SK-N-MC (cell line): Measurements from ENCODE around the gene ASB3.
A peak's percentile ranks its signal among the peaks of the same experiment; 100 is the strongest.

Source experiments
- EZH2 ChIP-seq: fragments of 200-600 bp; sonication (generic); IDR thresholded peaks from one replicate; pipeline ENCODE4 v1.6.1; 2017; ENCODE audit warnings: antibody characterized with exemption
- FOXP2 ChIP-seq: optimal IDR thresholded peaks from 2 replicates; pipeline ENCODE3; 2011; ENCODE audit warnings: mild to moderate bottlenecking, moderate library complexity; ENCODE audit not compliant: insufficient read depth; ENCODE audit errors: extremely low read length, control extremely low read depth
- POLR2AphosphoS5 ChIP-seq: IDR thresholded peaks from 2 replicates; pipeline ENCODE4 v1.6.1; 2012; ENCODE audit warnings: mild to moderate bottlenecking, low read depth, low read length, borderline replicate concordance

DNA sequence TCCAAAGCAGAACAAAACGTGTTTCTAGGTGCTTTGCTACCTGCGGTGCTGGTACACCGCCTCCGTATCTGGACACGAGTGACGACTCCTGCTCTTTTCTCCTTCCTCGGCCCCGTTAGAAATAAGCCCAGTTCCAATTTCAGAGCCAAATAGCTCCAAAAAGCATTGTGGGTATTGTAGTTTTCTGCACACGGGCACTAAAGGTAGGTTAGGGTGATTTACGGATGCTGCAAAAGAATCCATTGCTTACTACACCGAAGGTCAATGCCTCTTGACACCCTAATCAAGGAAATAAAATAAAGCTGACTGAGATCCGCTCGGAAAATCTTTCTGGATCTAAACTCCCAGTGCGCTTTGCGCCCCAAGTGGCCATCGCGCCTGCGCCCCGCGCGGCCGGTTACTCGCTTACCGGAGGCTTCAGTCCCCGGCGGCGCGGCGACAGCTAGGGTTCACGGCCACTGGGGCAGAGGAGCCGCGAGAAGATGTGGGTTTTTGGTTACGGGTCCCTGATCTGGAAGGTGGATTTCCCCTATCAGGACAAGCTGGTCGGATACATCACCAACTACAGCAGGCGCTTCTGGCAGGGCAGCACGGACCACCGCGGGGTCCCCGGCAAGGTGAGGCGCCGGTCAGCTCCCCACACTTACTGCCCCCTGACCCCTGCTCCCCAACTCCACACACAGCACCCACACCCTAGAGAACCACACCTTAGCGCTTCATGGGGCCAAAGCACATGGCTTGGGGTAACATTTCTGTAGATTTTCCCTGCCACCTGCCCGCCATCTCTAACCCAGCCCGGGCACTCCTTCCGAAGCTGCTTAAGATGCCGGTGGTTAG is 19.1 kb downstream of the ASB3 start, which contains the start of gene CHAC2:
- TF ChIP-seq POLR2AphosphoS5, result peak; percentile 93
- no peak for TF ChIP-seq EZH2
- TF ChIP-seq FOXP2, result no peak
